Stimulated activated CD8-positive, alpha-beta memory T cell treated with anti-CD3 and anti-CD28 coated beads, Interleukin-7, amount 100 ng/mL, for 1 hour (primary cell): ENCODE results near the gene ATRAID.
"Not testable (repeated sequence)": the region's sequence is repeated elsewhere in the genome, so short reads cannot be mapped to it uniquely, and the experiment has no call there.

Experiments
- DNase-seq, 2 donors: peaks; one replicate each; pipeline ENCODE4 v3.0.0-alpha.2; 2020; ENCODE audit warnings: low read depth in 2 of 2

ATRAID gene

GRCh38 chr2:27211943-27212625, at the start of gene ATRAID, which contains the start of gene SLC5A6:
TSS of gene ATRAID (plus strand) at chr2:27212041. CDS start at chr2:27212369, 328 bp downstream.
TSS of gene SLC5A6 (minus strand) at chr2:27212268. CDS start at chr2:27207650, 4,618 bp downstream.
- peak; percentile 71 to 73 for DNase-seq

DNA sequence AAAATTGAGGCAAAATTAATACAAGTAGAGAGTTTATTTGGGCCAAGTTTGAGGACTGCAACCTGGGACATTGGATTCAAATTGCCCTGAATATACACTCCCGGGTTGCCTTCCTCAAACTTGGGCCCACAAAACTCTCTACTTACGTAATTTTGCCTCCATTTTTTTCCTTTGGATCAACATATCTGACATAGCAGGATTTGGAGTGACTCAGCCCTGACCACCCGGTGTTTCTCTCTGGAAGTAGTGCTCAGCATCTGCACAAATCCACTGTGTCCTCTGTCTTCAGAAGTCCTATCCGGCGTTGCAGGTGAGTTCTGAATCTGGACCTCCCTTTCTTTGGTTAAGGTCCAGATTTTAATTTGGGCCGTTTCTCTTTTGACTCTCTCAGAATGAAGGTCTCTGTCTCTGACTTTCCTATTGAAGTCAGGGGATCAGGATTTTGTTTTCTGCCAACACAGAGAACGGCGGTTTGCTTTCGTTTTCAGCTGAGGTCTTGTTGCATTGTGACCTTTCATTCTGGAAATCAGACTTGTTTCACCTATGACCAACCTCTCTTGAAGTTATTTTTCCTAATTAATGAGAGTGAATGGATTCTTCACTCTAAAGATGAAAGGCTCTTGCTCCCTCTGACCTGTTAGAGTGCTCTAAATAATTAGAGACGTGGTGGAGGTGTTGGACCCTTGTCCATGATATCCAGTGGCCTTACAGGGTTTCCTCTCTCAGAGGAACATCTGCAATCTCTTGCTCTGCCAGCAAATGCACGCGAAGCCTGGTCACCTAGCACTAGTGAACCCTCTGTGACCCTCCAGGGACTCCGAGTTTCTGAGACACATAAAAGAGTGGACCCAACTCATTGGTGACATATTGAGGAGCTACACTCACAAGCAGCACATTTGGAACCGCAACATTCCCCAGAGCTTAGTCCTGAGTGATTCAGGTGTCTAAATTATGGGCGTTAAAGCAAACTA, 49.4 kb upstream of the ATRAID start:
- no peak for DNase-seq

- no peak for DNase-seq
These were observed 46.7 kb upstream of the ATRAID start for GRCh38 chr2:27164960-27165763.

DNA sequence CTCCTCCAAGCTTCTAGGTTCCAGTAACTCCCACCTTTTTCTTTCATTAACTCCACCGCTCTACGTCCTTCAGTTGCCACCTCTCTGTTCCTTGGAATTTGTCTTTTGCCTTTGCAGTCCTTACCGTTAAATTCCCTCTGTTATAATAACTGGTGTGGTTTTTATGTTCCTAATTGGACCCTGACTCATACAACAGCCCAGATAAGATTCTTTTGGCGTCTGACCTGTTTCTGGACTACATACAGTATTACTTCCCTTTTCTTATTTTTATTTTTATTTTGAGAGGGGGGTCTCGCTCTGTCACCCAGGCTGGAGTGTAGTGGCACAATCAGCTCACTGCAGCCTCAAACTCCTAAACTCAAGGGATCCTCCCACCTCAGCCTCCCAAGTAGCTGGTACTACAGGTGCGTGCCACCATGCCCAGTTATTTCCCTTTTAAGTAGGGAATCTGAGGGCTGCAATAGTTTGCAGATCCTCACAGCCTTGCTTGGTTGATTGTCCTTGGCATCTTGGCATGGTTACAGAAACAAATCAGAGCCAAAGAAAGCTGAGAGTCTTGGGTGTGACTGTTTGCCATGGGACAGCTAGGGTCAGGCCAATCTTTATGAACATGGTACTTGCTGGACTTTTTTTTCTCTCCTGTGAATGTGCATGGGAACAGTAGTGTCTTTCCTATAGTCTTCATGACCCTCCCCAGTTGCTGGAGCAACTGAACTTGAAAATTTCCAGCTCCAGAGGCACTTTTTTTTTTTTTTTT, 41.1 kb upstream of the ATRAID start:
- DNase-seq, result no peak

- no peak for DNase-seq
These were observed 40.4 kb upstream of the ATRAID start for GRCh38 chr2:27171351-27171848.

GRCh38 chr2:27174638-27175037, 37.2 kb upstream of the ATRAID start:
- DNase-seq, result no peak

GRCh38 chr2:27175330-27175729, 36.5 kb upstream of the ATRAID start:
- no peak for DNase-seq

GRCh38 chr2:27175781-27176180, 36.1 kb upstream of the ATRAID start:
- DNase-seq, result not testable (repeated sequence)

- no peak for DNase-seq
These were observed 34.1 kb upstream of the ATRAID start for GRCh38 chr2:27177441-27178351.

GRCh38 chr2:27178469-27178868, 33.4 kb upstream of the ATRAID start:
- DNase-seq, result no peak

DNA sequence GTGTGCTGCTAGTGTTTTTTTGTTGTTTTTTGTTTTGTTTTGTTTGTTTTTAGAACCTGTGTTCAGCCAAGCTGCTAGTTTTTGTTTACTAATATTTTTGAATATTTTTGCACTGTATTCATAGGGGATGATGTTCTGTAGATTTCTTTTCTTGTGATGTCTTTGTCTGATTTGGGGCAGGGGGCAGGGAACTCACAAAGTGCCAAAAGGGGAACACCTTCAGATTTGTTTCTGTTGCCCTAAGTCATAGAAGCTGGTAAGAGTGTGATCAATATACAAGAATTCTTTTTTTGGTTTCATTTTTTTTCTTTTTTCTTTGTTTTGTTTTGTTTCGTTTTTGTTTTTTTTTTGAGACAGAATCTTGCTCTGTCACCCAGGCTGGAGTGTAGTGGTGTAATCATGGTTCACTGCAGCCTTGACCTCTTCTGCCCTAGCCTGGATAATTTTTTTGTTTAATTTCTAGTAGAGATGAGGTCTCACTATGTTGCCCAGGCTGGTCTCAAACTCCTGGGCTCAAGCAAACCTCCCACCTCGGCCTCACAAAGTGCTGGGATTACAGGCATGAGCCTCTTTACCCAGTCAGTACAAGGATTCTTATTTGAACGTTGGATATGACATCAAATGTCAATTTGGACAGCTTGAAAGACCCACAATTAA, 32.4 kb upstream of the ATRAID start:
- no peak for DNase-seq

DNA sequence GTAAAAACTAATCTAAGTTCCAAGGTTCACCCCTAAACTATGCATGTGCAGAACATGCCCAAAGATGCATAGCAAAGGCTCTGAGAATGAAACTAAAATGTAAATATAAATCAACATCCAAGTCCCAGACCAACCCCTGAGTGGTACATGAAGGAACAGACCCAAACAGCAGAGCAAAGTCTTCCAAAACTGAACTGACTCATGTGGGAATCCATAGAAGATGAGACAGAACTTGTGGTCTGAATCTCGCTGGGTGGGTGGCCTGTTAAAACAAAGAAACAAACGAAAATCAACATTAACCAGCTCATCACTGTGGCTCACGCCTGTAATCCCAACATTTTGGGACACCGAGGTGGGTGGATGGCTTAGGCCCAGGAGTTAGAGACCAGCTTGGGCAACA, 29.5 kb upstream of the ATRAID start:
- no peak for DNase-seq

GRCh38 chr2:27184115-27184514, 27.7 kb upstream of the ATRAID start:
- DNase-seq, result no peak

DNA sequence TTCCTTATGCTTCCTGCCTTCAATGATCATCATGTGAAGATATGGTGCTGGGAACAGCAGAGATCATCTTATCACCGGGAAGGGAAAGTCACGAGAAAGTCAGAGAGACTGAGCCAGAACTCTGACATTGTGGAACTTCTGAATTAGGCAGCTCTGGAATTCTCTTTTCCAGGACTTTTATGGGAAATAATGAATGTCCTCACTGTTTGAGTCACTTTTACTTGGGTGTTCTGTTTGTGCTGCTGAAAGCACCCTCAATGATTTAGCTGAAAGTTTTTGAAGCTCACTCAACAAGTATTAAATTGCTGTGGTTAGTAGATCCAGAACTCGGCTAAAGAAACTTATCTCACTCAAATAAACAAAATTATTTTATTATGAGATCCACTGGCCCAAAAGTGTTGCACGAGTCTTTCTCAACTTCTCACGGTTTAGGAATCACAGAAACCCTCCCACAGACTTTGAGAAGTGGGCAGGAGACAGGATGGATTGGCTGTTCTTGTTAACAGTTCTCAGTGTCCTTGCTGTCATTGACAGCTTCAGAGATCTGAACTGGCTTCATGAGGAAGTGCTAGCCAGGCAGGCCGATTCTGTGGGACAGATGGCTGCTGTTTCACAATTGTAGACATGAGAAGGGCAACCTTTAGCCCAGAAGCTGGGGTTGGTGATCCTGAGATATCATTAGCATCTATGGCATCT, 26.4 kb upstream of the ATRAID start:
- no peak for DNase-seq

- no peak for DNase-seq
These were observed 25.1 kb upstream of the ATRAID start for GRCh38 chr2:27186613-27187345.

DNA sequence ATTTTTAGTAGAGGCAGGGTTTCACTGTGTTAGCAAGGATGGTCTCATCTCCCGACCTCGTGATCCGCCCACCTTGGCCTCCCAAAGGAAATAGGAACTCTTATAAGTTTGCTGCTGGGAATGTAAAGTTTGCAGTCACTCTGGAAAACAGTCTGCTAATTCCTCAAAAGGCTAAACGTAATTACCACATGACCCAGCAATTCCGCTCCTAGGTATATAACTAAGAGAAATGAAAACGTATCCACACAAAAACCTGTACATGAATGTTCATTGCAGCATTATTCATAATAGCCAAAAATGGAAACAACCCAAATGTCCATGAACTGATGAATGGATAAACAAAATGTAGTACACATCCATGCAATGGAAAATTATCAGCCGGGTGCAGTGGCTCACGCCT, 21.9 kb upstream of the ATRAID start:
- DNase-seq, result no peak

DNA sequence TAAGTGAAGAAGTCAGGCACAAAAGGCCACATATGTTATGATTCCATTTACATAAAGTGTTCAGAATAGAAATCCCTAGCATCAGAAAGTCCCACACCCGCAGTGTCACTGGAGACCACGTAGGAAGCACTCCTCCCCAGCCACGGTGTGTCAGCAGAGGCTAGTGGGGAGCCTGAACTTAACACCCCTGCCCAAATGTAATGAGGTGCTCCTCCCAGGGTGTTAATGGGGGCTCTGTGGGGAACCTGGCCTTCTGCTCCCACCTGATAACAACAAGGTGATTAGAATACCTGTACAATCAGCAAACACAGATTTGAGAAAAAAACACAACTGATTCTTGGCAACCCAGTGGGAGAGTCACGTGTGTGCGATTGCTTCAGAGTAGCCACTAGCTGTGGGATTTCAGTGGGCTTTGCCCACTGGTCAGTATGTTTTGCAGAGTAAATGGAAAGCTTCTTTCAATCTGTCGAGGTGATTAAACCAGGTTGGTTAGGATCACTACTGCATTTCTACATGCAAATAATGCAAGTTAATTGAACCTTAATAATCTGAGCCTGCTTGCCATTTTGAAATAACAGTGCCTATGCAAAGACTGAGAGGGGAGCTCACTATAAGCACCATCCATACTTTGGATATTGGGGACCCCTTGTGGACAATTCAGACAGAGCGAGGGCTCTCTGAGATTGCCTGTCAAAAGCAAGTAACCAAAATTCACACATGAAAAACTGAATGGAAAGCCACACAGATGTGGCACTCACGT, 20.6 kb upstream of the ATRAID start:
- DNase-seq, result no peak
